ENCODE measurements around the gene CACNA1I.
A peak's percentile ranks its signal among the peaks of the same experiment; 100 is the strongest.

Gene CACNA1I

DNA sequence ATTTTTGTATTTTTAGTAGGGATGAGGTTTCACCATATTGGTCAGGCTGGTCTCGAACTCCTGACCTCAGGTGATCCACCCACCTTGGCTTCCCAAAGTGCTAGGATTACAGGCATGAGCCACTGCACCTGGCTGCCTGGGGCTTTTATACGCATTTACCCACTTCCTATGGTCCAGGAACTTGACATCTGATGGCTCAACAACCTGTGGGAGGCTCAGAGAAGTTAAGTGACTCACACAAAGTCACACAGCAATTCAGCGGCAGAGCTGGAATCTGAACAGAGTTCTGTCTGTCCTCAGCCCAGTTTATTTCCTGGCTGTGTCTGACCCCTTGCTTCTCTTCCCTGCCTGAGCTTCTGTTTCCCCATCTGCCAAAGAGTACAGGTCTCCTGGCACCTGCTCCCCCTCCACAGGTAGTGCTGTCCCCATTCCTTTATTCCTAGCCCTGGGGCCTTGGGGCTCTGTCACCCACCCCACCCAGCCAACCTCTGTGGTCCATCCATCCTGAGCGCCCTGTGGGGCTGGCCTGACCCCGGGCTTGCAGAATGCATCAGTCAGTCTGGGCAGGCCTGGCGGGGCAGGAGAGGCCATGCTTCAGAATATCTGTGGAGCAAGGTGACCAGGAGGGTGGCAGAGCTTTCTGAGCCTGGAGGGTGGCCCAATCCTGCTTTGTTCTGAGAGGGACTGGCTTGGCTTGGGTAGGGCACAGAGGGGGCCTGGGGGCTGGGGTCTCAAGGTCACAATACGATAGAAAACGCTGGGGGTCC lies 50.6 kb downstream of the CACNA1I start:
- TF ChIP-seq CTCF (IDR thresholded peaks at IDR 0.05; ENCODE audit: extremely low read depth, missing control alignments): no peak
- DNase-seq (ENCODE audit: low spot score): no peak

GRCh38 chr22:39621826-39622225 lies 51.3 kb downstream of the CACNA1I start:
- no peak for TF ChIP-seq CTCF (IDR thresholded peaks at IDR 0.05; ENCODE audit: extremely low read depth, missing control alignments)
- no peak for DNase-seq (ENCODE audit: low spot score)

DNA sequence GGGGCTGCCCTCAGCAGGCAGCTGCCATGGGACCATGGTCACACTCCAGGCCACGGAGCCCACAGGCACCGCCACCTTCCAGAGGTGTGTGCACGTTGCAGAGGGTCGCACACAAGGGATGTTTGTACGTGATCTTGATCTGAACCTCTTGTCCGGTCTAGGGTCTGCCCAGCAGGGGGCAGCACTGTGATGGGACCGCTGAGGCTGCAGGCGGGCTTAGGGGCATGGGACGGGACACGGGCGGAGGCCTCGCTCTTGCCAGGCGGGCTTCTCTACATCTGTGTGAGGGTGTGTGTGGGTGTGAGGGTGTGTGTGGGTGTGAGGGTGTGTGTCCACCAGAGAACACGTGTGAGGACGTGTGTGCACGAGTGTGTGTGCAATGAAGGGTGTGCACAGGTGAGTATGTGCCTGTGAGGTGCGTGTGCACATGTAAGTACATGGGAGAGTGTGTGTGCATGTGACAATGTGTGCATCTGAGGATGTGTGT lies 52.4 kb downstream of the CACNA1I start:
- DNase-seq (ENCODE audit: low spot score): peak; percentile 71

GRCh38 chr22:39623603-39624500 lies 53.3 kb downstream of the CACNA1I start:
- no peak for DNase-seq (ENCODE audit: low spot score)
- no peak for TF ChIP-seq CTCF (IDR thresholded peaks at IDR 0.05; ENCODE audit: extremely low read depth, missing control alignments)

More for the DNA sequence above, 52.4 kb downstream of the CACNA1I start:
- peak; percentile 48 for TF ChIP-seq CTCF (IDR thresholded peaks at IDR 0.05; ENCODE audit: extremely low read depth, missing control alignments)

GRCh38 chr22:39624501-39624821 lies 53.9 kb downstream of the CACNA1I start:
- TF ChIP-seq CTCF (IDR thresholded peaks at IDR 0.05; ENCODE audit: extremely low read depth, missing control alignments): no peak

GRCh38 chr22:39625569-39626537 lies 55.3 kb downstream of the CACNA1I start:
- no peak for TF ChIP-seq CTCF (IDR thresholded peaks at IDR 0.05; ENCODE audit: extremely low read depth, missing control alignments)
- no peak for DNase-seq (ENCODE audit: low spot score)

More at GRCh38 chr22:39624501-39624821, 53.9 kb downstream of the CACNA1I start:
- no peak for DNase-seq (ENCODE audit: low spot score)

Data from GM20000 (cell line).